Activated naive CD8-positive, alpha-beta T cell treated with anti-CD3 and anti-CD28 coated beads, Interleukin-2, amount 50 U/mL, for 16 hours (primary cell): ENCODE measurements around the gene CREBZF.
"Not testable (repeated sequence)": the region's sequence is repeated elsewhere in the genome, so short reads cannot be mapped to it uniquely, and the experiment has no call there.

Source experiments
- DNase-seq: peaks from one replicate; pipeline ENCODE4 v3.0.0-alpha.2; 2020; ENCODE audit warnings: low read depth, low spot score

CREBZF gene

GRCh38 chr11:85670949-85671663 is 6.2 kb upstream of the CREBZF start:
- DNase-seq = not testable (repeated sequence)

GRCh38 chr11:85668157-85668556 is 3.2 kb upstream of the CREBZF start:
- no peak for DNase-seq

- DNase-seq = no peak
These were observed 1.8 kb upstream of the CREBZF start for GRCh38 chr11:85666687-85667086.

- no peak for DNase-seq
These were observed 804 bp upstream of the CREBZF start for GRCh38 chr11:85665733-85666132.

GRCh38 chr11:85663753-85664614 is 945 bp downstream of the CREBZF start:
- peak; percentile 78 for DNase-seq

GRCh38 chr11:85663080-85663752 is 1.7 kb downstream of the CREBZF start:
- no peak for DNase-seq

GRCh38 chr11:85661972-85662664 is 2.8 kb downstream of the CREBZF start:
- no peak for DNase-seq

- DNase-seq = no peak
These were observed 6.7 kb downstream of the CREBZF start for GRCh38 chr11:85658180-85658579.

GRCh38 chr11:85656777-85657176 is 8.2 kb downstream of the CREBZF start:
- DNase-seq = no peak

GRCh38 chr11:85654343-85654742 is 10.6 kb downstream of the CREBZF start:
- not testable (repeated sequence) for DNase-seq

GRCh38 chr11:85652786-85653447 is 12.0 kb downstream of the CREBZF start:
- DNase-seq = no peak

- DNase-seq = no peak
These were observed 13.8 kb downstream of the CREBZF start for GRCh38 chr11:85651118-85651517.

GRCh38 chr11:85647604-85648299 is 17.2 kb downstream of the CREBZF start, which contains the start of gene TMEM126A:
TMEM126A (plus strand) TSS chr11:85647967; CDS start chr11:85650256, 2,289 bp downstream.
- peak; percentile 79 for DNase-seq

GRCh38 chr11:85647078-85647477 is 17.9 kb downstream of the CREBZF start:
- DNase-seq = no peak

- DNase-seq = no peak
These were observed 21.7 kb downstream of the CREBZF start for GRCh38 chr11:85643191-85643614.

GRCh38 chr11:85634747-85635146 is 30.2 kb downstream of the CREBZF start:
- DNase-seq = no peak

- no peak for DNase-seq
These were observed 36.1 kb downstream of the CREBZF start for GRCh38 chr11:85628771-85629341.

- peak; percentile 92 for DNase-seq
These were observed 36.7 kb downstream of the CREBZF start, which contains the start of gene TMEM126B for GRCh38 chr11:85627998-85628770. TMEM126B (plus strand) TSS chr11:85628593; CDS start chr11:85628608, 15 bp downstream.
